Measurements from ENCODE around the gene TSPAN9. TPM values are rescaled to one million over a fixed set of nuclear protein-coding genes. Genes with fewer than 3 reads are reported as not detected.

Gene TSPAN9
- total and polyA plus RNA-seq, 2 of the 4 experiments (the other 2 are of a cell fraction): 17.7 to 39.1 TPM

DNA sequence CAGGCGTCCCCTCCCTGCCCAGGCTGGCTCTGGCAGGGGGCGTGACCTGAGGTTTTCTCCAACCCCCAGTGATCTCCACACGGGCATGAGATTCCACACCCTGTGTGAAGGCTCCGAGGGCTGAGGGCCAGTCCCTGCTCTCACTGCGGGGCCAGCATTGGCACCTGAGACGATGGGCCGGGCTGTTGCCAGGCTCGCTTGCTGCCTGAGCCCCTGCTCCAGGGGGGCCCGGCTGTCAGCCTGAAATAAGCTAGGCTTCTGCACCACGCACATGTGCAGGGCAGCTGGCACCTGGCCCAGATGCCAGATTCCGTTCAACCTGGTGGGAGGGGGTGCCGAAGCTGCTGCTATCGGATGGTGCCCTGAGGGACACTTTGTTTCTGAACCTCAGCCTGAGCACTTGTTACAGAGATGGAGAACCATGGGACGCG is 217.3 kb downstream of the TSPAN9 start:
- in situ Hi-C loops (cut with MboI; ENCODE audit: low sequenced_read_pairs): loop anchor here (10.0 kb wide), 1 partner anchor 510 kb away; no protein-coding TSS in a partner anchor
- POLR2A ChIA-PET (ENCODE audit: unreplicated experiment): no interaction called here
- Histone ChIP-seq H3K27ac (ENCODE audit: insufficient read depth, low read length) (no peak overlapping the region), H3K9ac (ENCODE audit: low read depth, low read length) (no peak overlapping the region), H2AFZ (replicated peaks; ENCODE audit: low read length, poor library complexity) (no peak overlapping the region), H3K4me2 (ENCODE audit: low read depth, low read length) (no peak overlapping the region), H3K27me3 (ENCODE audit: control insufficient read depth, insufficient read depth, low read length) (no peaks in the 10 kb centered on the region), H3K23ac (ENCODE audit: low read depth, low read length) (no peak overlapping the region), H3K79me1 (ENCODE audit: low read depth in 1 of 2, low read length in 2 of 2) (no peaks in the 10 kb centered on the region), H3K4ac (ENCODE audit: low read depth, low read length) (no peak overlapping the region), H3K36me3 (ENCODE audit: control insufficient read depth, insufficient read depth, low read length) (no peaks in the 10 kb centered on the region), H3K4me3 (ENCODE audit: insufficient read depth, low read depth, low read length) (no peak overlapping the region), H3K56ac (ENCODE audit: extremely low read depth, insufficient read depth, low read length) (no peak overlapping the region), H2AK5ac (ENCODE audit: low read depth, low read length) (no peak overlapping the region), H3K4me1 (ENCODE audit: control insufficient read depth, insufficient read depth, low read length) (0 out of 2 replicates have a peak, but pooled peaks cover 2% of the 10 kb centered on the region), H4K20me1 (ENCODE audit: insufficient read depth, low read length) (no peaks in the 10 kb centered on the region), H2BK5ac (ENCODE audit: low read depth, low read length, poor library complexity, severe bottlenecking) (no peak overlapping the region), H3K18ac (ENCODE audit: low read depth, low read length) (no peak overlapping the region), H3K9me1 (ENCODE audit: insufficient read depth, low read length) (no peaks in the 10 kb centered on the region), H2BK15ac (ENCODE audit: low read depth, low read length) (no peak overlapping the region), H3K14ac (replicated peaks; ENCODE audit: low read depth, low read length) (no peak overlapping the region), H4K8ac (ENCODE audit: low read depth in 2 of 2, low read length in 2 of 2) (no peak overlapping the region), H4K91ac (ENCODE audit: insufficient read depth, low read depth, low read length) (no peak overlapping the region), H2AK9ac (replicated peaks; ENCODE audit: low read depth, low read length, poor library complexity) (no peak overlapping the region), H2BK20ac (ENCODE audit: low read depth, low read length) (no peak overlapping the region), H4K5ac (ENCODE audit: low read depth, low read length) (no peak overlapping the region), H3K9me3 (ENCODE audit: control insufficient read depth, insufficient read depth, low read length) (no peaks in the 10 kb centered on the region), H2BK120ac (ENCODE audit: low read depth, low read length) (no peak overlapping the region)
- no TSS peak for BruUV-seq (replicated peaks)
- TF ChIP-seq, protein P1, sequence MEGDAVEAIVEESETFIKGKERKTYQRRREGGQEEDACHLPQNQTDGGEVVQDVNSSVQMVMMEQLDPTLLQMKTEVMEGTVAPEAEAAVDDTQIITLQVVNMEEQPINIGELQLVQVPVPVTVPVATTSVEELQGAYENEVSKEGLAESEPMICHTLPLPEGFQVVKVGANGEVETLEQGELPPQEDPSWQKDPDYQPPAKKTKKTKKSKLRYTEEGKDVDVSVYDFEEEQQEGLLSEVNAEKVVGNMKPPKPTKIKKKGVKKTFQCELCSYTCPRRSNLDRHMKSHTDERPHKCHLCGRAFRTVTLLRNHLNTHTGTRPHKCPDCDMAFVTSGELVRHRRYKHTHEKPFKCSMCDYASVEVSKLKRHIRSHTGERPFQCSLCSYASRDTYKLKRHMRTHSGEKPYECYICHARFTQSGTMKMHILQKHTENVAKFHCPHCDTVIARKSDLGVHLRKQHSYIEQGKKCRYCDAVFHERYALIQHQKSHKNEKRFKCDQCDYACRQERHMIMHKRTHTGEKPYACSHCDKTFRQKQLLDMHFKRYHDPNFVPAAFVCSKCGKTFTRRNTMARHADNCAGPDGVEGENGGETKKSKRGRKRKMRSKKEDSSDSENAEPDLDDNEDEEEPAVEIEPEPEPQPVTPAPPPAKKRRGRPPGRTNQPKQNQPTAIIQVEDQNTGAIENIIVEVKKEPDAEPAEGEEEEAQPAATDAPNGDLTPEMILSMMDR (conservative IDR thresholded peaks at IDR 0.05; ENCODE audit: low read depth, low read length): no peak
- no peak for TF ChIP-seq NFE2L2 (IDR thresholded peaks at IDR 0.05; ENCODE audit: low read depth, low read length)
- no peak for TF ChIP-seq FOS (IDR thresholded peaks at IDR 0.05; ENCODE audit: low read depth, low read length)
- TF ChIP-seq BHLHE40 (IDR thresholded peaks at IDR 0.05; ENCODE audit: low read depth, low read length): no peak
- no peak for TF ChIP-seq RFX5 (IDR thresholded peaks at IDR 0.05; ENCODE audit: low read depth, low read length)
- TF ChIP-seq SMC3 (IDR thresholded peaks at IDR 0.05; ENCODE audit: low read depth, low read length): no peak
- no peak for TF ChIP-seq POLR2A (IDR thresholded peaks at IDR 0.05; ENCODE audit: low read depth, low read length)
- TF ChIP-seq CHD1 (IDR thresholded peaks at IDR 0.05; ENCODE audit: low read depth, low read length): no peak
- TF ChIP-seq MAFK (IDR thresholded peaks at IDR 0.05; ENCODE audit: low read depth, low read length): no peak
- TF ChIP-seq, protein P2, sequence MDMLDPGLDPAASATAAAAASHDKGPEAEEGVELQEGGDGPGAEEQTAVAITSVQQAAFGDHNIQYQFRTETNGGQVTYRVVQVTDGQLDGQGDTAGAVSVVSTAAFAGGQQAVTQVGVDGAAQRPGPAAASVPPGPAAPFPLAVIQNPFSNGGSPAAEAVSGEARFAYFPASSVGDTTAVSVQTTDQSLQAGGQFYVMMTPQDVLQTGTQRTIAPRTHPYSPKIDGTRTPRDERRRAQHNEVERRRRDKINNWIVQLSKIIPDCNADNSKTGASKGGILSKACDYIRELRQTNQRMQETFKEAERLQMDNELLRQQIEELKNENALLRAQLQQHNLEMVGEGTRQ (IDR thresholded peaks at IDR 0.05; ENCODE audit: low read depth, low read length): no peak
- TF ChIP-seq, protein P3, sequence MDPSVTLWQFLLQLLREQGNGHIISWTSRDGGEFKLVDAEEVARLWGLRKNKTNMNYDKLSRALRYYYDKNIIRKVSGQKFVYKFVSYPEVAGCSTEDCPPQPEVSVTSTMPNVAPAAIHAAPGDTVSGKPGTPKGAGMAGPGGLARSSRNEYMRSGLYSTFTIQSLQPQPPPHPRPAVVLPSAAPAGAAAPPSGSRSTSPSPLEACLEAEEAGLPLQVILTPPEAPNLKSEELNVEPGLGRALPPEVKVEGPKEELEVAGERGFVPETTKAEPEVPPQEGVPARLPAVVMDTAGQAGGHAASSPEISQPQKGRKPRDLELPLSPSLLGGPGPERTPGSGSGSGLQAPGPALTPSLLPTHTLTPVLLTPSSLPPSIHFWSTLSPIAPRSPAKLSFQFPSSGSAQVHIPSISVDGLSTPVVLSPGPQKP (IDR thresholded peaks at IDR 0.05; ENCODE audit: borderline replicate concordance, low read depth, low read length): no peak
- no peak for TF ChIP-seq RAD21 (IDR thresholded peaks at IDR 0.05; ENCODE audit: low read length)
- TF ChIP-seq MAZ (IDR thresholded peaks at IDR 0.05; ENCODE audit: borderline replicate concordance, low read depth, low read length): no peak
- no peak for TF ChIP-seq MXI1 (IDR thresholded peaks at IDR 0.05; ENCODE audit: borderline replicate concordance, low read depth, low read length)
- TF ChIP-seq CEBPB (IDR thresholded peaks at IDR 0.05; ENCODE audit: low read depth, low read length): no peak
- no peak for TF ChIP-seq RCOR1 (IDR thresholded peaks at IDR 0.05; ENCODE audit: insufficient replicate concordance, low read length)
- dilution Hi-C loops (cut with HindIII; ENCODE audit: low sequenced_read_pairs, unreplicated experiment): no loop called here
- DNase-seq (no peak), ATAC-seq (ENCODE audit: low read depth) (no peak)
- intact Hi-C loops (cut with micrococcal nuclease): no loop called here
- CTCF ChIA-PET: no interaction called here
- WGBS, 2 experiments (ENCODE audit: extremely low coverage in 2 of 2, insufficient read length in 1 of 2): 84% methylated on average over 5 of the region's 15 CpGs; no CpG with 5 or more reads in 1 of the 2 experiments
